ENCODE results near the gene ABCC10. TPM values are rescaled to one million over a fixed set of nuclear protein-coding genes. Genes with fewer than 3 reads are reported as not detected.
A peak's percentile ranks its signal among the peaks of the same experiment; 100 is the strongest.

Gene ABCC10
- total and polyA plus RNA-seq, 10 of the 15 experiments (the other 5 are each of a cell fraction or from before 2014, with no cell fraction given), result 0.80 to 18.2 (median 6.4) TPM

DNA sequence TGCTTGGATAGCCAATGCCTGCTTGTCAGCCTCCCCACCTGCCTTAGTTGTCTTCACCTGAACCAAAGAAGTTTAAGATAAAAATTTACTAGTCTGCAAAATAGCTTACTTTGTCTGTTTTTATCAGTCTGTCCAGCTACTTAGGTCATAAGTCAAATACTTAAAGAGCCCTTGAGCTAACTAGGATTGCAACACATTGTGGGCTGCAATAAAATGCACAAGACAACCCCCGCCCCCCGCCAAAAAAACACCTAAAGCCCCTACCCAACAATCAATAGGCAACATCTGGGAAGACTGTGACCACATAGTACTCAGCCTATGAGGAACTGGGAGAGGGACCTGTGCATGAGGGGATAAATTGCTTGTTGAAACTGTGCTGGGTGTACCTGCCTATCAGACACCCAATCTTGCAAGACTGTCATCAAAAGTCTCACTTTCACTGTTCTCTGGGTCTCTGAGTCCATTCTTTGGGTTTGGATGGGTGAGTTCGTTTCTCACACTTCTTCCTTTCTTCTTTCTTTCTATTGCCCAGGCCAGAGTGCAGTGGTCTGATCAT, 27.3 kb upstream of the ABCC10 start:
- Histone ChIP-seq H3K27ac (ENCODE audit: control insufficient read depth, insufficient read depth) (no peak overlapping the region), H3K9me3 (replicated peaks; ENCODE audit: control insufficient read depth, insufficient read depth, low read length) (no peaks in the 10 kb centered on the region), H3K36me3 (ENCODE audit: control insufficient read depth in 2 of 2, insufficient read depth in 2 of 2, low read length in 1 of 2) (no peaks in the 10 kb centered on the region; a peak in 1 of 4 replicates), H3K27me3 (replicated peaks in 1 of 2; ENCODE audit: control insufficient read depth in 2 of 2, insufficient read depth in 2 of 2, low read length in 1 of 2) (no peaks in the 10 kb centered on the region), H3K4me1 (ENCODE audit: control insufficient read depth, insufficient read depth, low read length) (no peaks in the 10 kb centered on the region), H3K4me2 (ENCODE audit: control insufficient read depth, insufficient read depth) (no peak overlapping the region), H3K79me2 (ENCODE audit: control insufficient read depth, insufficient read depth, low read length) (peaks cover 3% of the 10 kb centered on the region), H3K4me3 (no peak overlapping the region), H3K9ac (ENCODE audit: control insufficient read depth, insufficient read depth, low read length) (no peak overlapping the region), H2AFZ (ENCODE audit: control insufficient read depth, low read depth, low read length) (no peak overlapping the region), H4K20me1 (ENCODE audit: control insufficient read depth, insufficient read depth) (no peaks in the 10 kb centered on the region)
- FAIRE-seq, result peak; percentile 75
- ChIA-PET POLR2A (no interaction called here), SMC1A (ENCODE audit: uncharacterized antibody, unreplicated experiment) (interaction anchor here (0.7 to 27.6 kb wide), 2 partner anchors 14 to 37 kb away, joined by 3 to 616 read pairs; partner anchors contain the start of gene ZNF318), RAD21 (ENCODE audit: unreplicated experiment) (interaction anchor here (0.8 kb wide), 1 partner anchor 106 kb away, joined by 3 read pairs; no protein-coding TSS in a partner anchor), CTCF (interaction anchor here (3.0 to 7.6 kb wide), 3 partner anchors 13 to 136 kb away, joined by 20 to 118 read pairs (median 56); no protein-coding TSS in a partner anchor)
- TF ChIP-seq SPI1 (IDR thresholded peaks at IDR 0.05; ENCODE audit: borderline replicate concordance, insufficient read depth, low read depth, low read length), result peak; percentile 26; the same call in 1 of the 2 replicates
- TF ChIP-seq, protein P1, sequence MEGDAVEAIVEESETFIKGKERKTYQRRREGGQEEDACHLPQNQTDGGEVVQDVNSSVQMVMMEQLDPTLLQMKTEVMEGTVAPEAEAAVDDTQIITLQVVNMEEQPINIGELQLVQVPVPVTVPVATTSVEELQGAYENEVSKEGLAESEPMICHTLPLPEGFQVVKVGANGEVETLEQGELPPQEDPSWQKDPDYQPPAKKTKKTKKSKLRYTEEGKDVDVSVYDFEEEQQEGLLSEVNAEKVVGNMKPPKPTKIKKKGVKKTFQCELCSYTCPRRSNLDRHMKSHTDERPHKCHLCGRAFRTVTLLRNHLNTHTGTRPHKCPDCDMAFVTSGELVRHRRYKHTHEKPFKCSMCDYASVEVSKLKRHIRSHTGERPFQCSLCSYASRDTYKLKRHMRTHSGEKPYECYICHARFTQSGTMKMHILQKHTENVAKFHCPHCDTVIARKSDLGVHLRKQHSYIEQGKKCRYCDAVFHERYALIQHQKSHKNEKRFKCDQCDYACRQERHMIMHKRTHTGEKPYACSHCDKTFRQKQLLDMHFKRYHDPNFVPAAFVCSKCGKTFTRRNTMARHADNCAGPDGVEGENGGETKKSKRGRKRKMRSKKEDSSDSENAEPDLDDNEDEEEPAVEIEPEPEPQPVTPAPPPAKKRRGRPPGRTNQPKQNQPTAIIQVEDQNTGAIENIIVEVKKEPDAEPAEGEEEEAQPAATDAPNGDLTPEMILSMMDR (IDR thresholded peaks at IDR 0.05 in 2 of 3, conservative IDR thresholded peaks at IDR 0.05 in 1 of 3; ENCODE audit: control insufficient read depth in 2 of 3, extremely low read depth in 1 of 3, insufficient read depth in 1 of 3, low read depth in 3 of 3, low read length in 3 of 3), result no peak
- TF ChIP-seq, protein P2, sequence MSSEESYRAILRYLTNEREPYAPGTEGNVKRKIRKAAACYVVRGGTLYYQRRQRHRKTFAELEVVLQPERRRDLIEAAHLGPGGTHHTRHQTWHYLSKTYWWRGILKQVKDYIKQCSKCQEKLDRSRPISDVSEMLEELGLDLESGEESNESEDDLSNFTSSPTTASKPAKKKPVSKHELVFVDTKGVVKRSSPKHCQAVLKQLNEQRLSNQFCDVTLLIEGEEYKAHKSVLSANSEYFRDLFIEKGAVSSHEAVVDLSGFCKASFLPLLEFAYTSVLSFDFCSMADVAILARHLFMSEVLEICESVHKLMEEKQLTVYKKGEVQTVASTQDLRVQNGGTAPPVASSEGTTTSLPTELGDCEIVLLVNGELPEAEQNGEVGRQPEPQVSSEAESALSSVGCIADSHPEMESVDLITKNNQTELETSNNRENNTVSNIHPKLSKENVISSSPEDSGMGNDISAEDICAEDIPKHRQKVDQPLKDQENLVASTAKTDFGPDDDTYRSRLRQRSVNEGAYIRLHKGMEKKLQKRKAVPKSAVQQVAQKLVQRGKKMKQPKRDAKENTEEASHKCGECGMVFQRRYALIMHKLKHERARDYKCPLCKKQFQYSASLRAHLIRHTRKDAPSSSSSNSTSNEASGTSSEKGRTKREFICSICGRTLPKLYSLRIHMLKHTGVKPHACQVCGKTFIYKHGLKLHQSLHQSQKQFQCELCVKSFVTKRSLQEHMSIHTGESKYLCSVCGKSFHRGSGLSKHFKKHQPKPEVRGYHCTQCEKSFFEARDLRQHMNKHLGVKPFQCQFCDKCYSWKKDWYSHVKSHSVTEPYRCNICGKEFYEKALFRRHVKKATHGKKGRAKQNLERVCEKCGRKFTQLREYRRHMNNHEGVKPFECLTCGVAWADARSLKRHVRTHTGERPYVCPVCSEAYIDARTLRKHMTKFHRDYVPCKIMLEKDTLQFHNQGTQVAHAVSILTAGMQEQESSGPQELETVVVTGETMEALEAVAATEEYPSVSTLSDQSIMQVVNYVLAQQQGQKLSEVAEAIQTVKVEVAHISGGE (CRISPR knock-in tag; IDR thresholded peaks at IDR 0.05), result no peak
- TF ChIP-seq KAT2A (conservative IDR thresholded peaks at IDR 0.05; ENCODE audit: control insufficient read depth, low read depth, low read length), result no peak
- no peak for TF ChIP-seq KLF5 (IDR thresholded peaks at IDR 0.05; ENCODE audit: partially characterized antibody)
- TF ChIP-seq GABPA (IDR thresholded peaks at IDR 0.05; ENCODE audit: low read depth), result no peak
- TF ChIP-seq, protein P3, sequence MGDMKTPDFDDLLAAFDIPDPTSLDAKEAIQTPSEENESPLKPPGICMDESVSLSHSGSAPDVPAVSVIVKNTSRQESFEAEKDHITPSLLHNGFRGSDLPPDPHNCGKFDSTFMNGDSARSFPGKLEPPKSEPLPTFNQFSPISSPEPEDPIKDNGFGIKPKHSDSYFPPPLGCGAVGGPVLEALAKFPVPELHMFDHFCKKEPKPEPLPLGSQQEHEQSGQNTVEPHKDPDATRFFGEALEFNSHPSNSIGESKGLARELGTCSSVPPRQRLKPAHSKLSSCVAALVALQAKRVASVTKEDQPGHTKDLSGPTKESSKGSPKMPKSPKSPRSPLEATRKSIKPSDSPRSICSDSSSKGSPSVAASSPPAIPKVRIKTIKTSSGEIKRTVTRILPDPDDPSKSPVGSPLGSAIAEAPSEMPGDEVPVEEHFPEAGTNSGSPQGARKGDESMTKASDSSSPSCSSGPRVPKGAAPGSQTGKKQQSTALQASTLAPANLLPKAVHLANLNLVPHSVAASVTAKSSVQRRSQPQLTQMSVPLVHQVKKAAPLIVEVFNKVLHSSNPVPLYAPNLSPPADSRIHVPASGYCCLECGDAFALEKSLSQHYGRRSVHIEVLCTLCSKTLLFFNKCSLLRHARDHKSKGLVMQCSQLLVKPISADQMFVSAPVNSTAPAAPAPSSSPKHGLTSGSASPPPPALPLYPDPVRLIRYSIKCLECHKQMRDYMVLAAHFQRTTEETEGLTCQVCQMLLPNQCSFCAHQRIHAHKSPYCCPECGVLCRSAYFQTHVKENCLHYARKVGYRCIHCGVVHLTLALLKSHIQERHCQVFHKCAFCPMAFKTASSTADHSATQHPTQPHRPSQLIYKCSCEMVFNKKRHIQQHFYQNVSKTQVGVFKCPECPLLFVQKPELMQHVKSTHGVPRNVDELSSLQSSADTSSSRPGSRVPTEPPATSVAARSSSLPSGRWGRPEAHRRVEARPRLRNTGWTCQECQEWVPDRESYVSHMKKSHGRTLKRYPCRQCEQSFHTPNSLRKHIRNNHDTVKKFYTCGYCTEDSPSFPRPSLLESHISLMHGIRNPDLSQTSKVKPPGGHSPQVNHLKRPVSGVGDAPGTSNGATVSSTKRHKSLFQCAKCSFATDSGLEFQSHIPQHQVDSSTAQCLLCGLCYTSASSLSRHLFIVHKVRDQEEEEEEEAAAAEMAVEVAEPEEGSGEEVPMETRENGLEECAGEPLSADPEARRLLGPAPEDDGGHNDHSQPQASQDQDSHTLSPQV (IDR thresholded peaks at IDR 0.05), result no peak
- TF ChIP-seq, protein P4, sequence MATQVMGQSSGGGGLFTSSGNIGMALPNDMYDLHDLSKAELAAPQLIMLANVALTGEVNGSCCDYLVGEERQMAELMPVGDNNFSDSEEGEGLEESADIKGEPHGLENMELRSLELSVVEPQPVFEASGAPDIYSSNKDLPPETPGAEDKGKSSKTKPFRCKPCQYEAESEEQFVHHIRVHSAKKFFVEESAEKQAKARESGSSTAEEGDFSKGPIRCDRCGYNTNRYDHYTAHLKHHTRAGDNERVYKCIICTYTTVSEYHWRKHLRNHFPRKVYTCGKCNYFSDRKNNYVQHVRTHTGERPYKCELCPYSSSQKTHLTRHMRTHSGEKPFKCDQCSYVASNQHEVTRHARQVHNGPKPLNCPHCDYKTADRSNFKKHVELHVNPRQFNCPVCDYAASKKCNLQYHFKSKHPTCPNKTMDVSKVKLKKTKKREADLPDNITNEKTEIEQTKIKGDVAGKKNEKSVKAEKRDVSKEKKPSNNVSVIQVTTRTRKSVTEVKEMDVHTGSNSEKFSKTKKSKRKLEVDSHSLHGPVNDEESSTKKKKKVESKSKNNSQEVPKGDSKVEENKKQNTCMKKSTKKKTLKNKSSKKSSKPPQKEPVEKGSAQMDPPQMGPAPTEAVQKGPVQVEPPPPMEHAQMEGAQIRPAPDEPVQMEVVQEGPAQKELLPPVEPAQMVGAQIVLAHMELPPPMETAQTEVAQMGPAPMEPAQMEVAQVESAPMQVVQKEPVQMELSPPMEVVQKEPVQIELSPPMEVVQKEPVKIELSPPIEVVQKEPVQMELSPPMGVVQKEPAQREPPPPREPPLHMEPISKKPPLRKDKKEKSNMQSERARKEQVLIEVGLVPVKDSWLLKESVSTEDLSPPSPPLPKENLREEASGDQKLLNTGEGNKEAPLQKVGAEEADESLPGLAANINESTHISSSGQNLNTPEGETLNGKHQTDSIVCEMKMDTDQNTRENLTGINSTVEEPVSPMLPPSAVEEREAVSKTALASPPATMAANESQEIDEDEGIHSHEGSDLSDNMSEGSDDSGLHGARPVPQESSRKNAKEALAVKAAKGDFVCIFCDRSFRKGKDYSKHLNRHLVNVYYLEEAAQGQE (IDR thresholded peaks at IDR 0.05; ENCODE audit: low read depth, low read length), result no peak
- no peak for TF ChIP-seq ATF7 (IDR thresholded peaks at IDR 0.05; ENCODE audit: low read depth)
- BruUV-seq (replicated peaks), result no TSS peak
- in situ Hi-C loops (cut with MboI) (no loop called here), intact Hi-C loops (cut with micrococcal nuclease; ENCODE audit: unreplicated experiment) (loop anchor here (2.0 kb wide), 1 partner anchor 137 kb away; no protein-coding TSS in a partner anchor)
- peak; percentile 13 for ATAC-seq
- WGBS (ENCODE audit: insufficient coverage, insufficient replicate concordance, low lambda C conversion rate, missing lambda C conversion rate), result 51% methylated on average over 3 of the region's 3 CpGs
- no peak for DNase-seq (ENCODE audit: low read depth, low spot score)

Measured in GM12878 (cell line).